K562 (cell line): Measurements from ENCODE around the gene ZFP36. TPM values are rescaled to one million over a fixed set of nuclear protein-coding genes. Genes with fewer than 3 reads are reported as not detected.

Experiments used
- DIDO1 ChIP-seq: fragments of 450-650 bp; IDR thresholded peaks from 2 replicates; pipeline ENCODE4 v1.6.1; 2016; ENCODE audit warnings: low read depth, missing biosample characterization, missing genetic modification characterization
- FOXJ2 ChIP-seq: fragments of 200-800 bp; sonication (Bioruptor generic); IDR thresholded peaks from 2 replicates; pipeline ENCODE4 v1.6.1; 2016; ENCODE audit warnings: missing genetic modification characterization, missing compliant biosample characterization
- NFRKB ChIP-seq: fragments of 450-650 bp; IDR thresholded peaks from 2 replicates; pipeline ENCODE4 v1.6.1; 2016; ENCODE audit warnings: low read depth
- TEAD4 ChIP-seq, 2 experiments: sonication (generic) in 1 of 2; formaldehyde crosslinking in 1 of 2; IDR thresholded peaks; 2 replicates each; pipeline versions ENCODE4 v1.6.1 to v1.8.0; 2012 to 2022; ENCODE audit warnings: borderline replicate concordance in 1 of 2, inconsistent platforms in 1 of 2, low read length in 1 of 2, mild to moderate bottlenecking in 1 of 2, missing genetic modification reagents in 1 of 2
- ZNF146 ChIP-seq: IDR thresholded peaks from one replicate; pipeline ENCODE4 v1.6.1; 2018; ENCODE audit warnings: missing compliant biosample characterization; ENCODE audit not compliant: unreplicated experiment
- ZNF347 ChIP-seq: fragments of 450-650 bp; formaldehyde crosslinking; IDR thresholded peaks from 2 replicates; pipeline ENCODE4 v1.4.0; 2020; ENCODE audit warnings: low read depth, mild to moderate bottlenecking, moderate library complexity
- polyA plus RNA-seq, 8 experiments: library from polyadenylated mRNA; depleted of rRNA in 4 of 8; stranded (reverse) in 5 of 8; unstranded in 3 of 8; fragments of >200 nt; fragmentation: Nextera tagmentation in 2 of 8; fragmentation: Illumina TruSeq in 1 of 8; extraction: Ambion mirVana in 2 of 8; extraction: Trizol in 1 of 8; gene quantifications; 2 replicates each; pipeline versions ENCODE4 v1.2.1 to v1.2.3, GENCODE V29; 2011 to 2014; ENCODE audit warnings: inconsistent platforms in 1 of 8, missing spikeins in 1 of 8
- total RNA-seq, 7 experiments: library from RNA; depleted of rRNA in 6 of 7; stranded (reverse); fragments of >200 nt in 6 of 7; fragmentation: Illumina TruSeq in 2 of 7; extraction: Trizol in 2 of 7; gene quantifications; 2 replicates each; pipeline versions ENCODE4 v1.2.1 to v1.2.3, GENCODE V29; 2011 to 2021; ENCODE audit warnings: low replicate concordance in 1 of 7
- TF ChIP-seq, protein P1 (sequence below), 2 experiments: fragments of 450-650 bp in 1 of 2; sonication (generic) in 1 of 2; formaldehyde crosslinking in 1 of 2; IDR thresholded peaks; 2 replicates each; pipeline versions ENCODE4 v1.7.1 to v1.9.0; 2016 to 2022; ENCODE audit warnings: inconsistent platforms in 1 of 2, mild to moderate bottlenecking in 1 of 2, missing genetic modification reagents in 1 of 2
- TF ChIP-seq, protein P2 (sequence below): fragments of 250-450 bp; sonication (Bioruptor Pico); IDR thresholded peaks from 2 replicates; pipeline ENCODE4 v1.5.0; 2020; ENCODE audit warnings: mild to moderate bottlenecking, borderline replicate concordance

The ZFP36 gene
- total and polyA plus RNA-seq, 9 of the 15 experiments (the other 6 are each of a cell fraction or from before 2014, with no cell fraction given): 1.0 to 20.1 (median 3.5) TPM

DNA sequence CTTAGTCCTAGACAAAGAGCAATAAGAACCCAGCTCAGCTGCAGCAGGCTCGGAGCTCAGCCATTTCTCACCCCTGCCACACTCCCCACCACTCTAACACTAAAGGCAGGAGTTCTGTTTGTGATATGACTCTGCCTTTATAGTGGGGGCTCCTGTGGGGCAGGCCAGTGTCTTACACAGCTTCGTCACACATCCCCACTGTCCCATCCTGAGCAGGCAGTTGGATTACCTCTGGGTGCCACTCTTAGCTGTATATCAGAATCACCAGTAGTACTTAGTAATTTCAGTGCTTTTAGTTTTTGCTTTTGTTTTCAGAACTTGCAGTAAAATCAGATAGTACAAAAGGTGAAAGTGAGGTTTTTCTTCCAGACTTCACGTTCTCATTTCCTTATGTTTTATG, 47.6 kb upstream of the ZFP36 start (continued):
- TF ChIP-seq, protein P1, sequence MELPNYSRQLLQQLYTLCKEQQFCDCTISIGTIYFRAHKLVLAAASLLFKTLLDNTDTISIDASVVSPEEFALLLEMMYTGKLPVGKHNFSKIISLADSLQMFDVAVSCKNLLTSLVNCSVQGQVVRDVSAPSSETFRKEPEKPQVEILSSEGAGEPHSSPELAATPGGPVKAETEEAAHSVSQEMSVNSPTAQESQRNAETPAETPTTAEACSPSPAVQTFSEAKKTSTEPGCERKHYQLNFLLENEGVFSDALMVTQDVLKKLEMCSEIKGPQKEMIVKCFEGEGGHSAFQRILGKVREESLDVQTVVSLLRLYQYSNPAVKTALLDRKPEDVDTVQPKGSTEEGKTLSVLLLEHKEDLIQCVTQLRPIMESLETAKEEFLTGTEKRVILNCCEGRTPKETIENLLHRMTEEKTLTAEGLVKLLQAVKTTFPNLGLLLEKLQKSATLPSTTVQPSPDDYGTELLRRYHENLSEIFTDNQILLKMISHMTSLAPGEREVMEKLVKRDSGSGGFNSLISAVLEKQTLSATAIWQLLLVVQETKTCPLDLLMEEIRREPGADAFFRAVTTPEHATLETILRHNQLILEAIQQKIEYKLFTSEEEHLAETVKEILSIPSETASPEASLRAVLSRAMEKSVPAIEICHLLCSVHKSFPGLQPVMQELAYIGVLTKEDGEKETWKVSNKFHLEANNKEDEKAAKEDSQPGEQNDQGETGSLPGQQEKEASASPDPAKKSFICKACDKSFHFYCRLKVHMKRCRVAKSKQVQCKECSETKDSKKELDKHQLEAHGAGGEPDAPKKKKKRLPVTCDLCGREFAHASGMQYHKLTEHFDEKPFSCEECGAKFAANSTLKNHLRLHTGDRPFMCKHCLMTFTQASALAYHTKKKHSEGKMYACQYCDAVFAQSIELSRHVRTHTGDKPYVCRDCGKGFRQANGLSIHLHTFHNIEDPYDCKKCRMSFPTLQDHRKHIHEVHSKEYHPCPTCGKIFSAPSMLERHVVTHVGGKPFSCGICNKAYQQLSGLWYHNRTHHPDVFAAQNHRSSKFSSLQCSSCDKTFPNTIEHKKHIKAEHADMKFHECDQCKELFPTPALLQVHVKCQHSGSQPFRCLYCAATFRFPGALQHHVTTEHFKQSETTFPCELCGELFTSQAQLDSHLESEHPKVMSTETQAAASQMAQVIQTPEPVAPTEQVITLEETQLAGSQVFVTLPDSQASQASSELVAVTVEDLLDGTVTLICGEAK (IDR thresholded peaks at IDR 0.05): no peak
- TF ChIP-seq, protein P1 (CRISPR knock-in tag; IDR thresholded peaks at IDR 0.05): no peak
- no peak for TF ChIP-seq NFRKB
- no peak for TF ChIP-seq ZNF347 (CRISPR knock-in tag)
- no peak for TF ChIP-seq ZNF146 (CRISPR knock-in tag)
- TF ChIP-seq, protein P2, sequence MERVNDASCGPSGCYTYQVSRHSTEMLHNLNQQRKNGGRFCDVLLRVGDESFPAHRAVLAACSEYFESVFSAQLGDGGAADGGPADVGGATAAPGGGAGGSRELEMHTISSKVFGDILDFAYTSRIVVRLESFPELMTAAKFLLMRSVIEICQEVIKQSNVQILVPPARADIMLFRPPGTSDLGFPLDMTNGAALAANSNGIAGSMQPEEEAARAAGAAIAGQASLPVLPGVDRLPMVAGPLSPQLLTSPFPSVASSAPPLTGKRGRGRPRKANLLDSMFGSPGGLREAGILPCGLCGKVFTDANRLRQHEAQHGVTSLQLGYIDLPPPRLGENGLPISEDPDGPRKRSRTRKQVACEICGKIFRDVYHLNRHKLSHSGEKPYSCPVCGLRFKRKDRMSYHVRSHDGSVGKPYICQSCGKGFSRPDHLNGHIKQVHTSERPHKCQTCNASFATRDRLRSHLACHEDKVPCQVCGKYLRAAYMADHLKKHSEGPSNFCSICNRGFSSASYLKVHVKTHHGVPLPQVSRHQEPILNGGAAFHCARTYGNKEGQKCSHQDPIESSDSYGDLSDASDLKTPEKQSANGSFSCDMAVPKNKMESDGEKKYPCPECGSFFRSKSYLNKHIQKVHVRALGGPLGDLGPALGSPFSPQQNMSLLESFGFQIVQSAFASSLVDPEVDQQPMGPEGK (CRISPR knock-in tag): no peak
- no peak for TF ChIP-seq DIDO1 (tag)
- TF ChIP-seq FOXJ2 (tag): no peak
- no peak for TF ChIP-seq TEAD4 (IDR thresholded peaks at IDR 0.05; ENCODE audit: low read length)
- TF ChIP-seq TEAD4 (CRISPR knock-in tag; IDR thresholded peaks at IDR 0.05; ENCODE audit: borderline replicate concordance): no peak
